Gastroesophageal sphincter (tissue), 4 donors: ENCODE data around the gene SPEM2. TPM values are rescaled to one million over a fixed set of nuclear protein-coding genes. Genes with fewer than 3 reads are reported as not detected.

ENCODE experiments used
- ATAC-seq: fragments of 150-250 bp; one replicate; pipeline ENCODE4 v1.9.1; 2016; ENCODE audit warnings: mild to moderate bottlenecking, moderate library complexity
- H3K27ac ChIP-seq, 4 donors: fragments of 200-600 bp; sonication (generic) in 3 of 4; 1 replicate in 3 of 4; 2 replicates in 1 of 4; pipeline ENCODE4 v1.5.1; 2016 to 2019
- H3K27me3 ChIP-seq: fragments of 200-600 bp; sonication (generic); one replicate; pipeline ENCODE4 v1.5.1; 2019
- H3K36me3 ChIP-seq, 2 donors: fragments of 200-600 bp; sonication (generic); one replicate each; pipeline ENCODE4 v1.5.1; 2019; ENCODE audit warnings: control low read depth in 1 of 2
- H3K4me1 ChIP-seq, 3 donors: fragments of 200-600 bp; sonication (generic); 1 replicate in 2 of 3; 2 replicates in 1 of 3; pipeline ENCODE4 v1.5.1; 2016 to 2019; ENCODE audit warnings: control low read depth in 2 of 3
- H3K4me3 ChIP-seq, 2 donors: fragments of 200-600 bp; sonication (generic); one replicate each; pipeline ENCODE4 v1.5.1; 2019; ENCODE audit warnings: mild to moderate bottlenecking in 1 of 2, moderate library complexity in 1 of 2
- H3K9me3 ChIP-seq, 3 donors: fragments of 200-600 bp; sonication (generic); one replicate each; pipeline ENCODE4 v1.5.1; 2017 to 2019; ENCODE audit warnings: control low read depth in 2 of 3
- EP300 ChIP-seq: sonication (generic); formaldehyde crosslinking; IDR thresholded peaks from one replicate; pipeline ENCODE4 v1.6.1; 2017; ENCODE audit warnings: antibody characterized with exemption, mild to moderate bottlenecking
- POLR2A ChIP-seq, 2 donors: fragments of 450-650 bp; IDR thresholded peaks; one replicate each; pipeline ENCODE4 v1.6.1; 2017; ENCODE audit warnings: antibody characterized with exemption in 2 of 2, mild to moderate bottlenecking in 2 of 2, moderate library complexity in 1 of 2
- POLR2AphosphoS5 ChIP-seq: sonication (generic); formaldehyde crosslinking; IDR thresholded peaks from one replicate; pipeline ENCODE4 v1.6.1; 2017; ENCODE audit warnings: antibody characterized with exemption
- whole genome bisulfite sequencing, 2 donors: methylation state at CpG; one replicate each; pipeline ENCODE4 v1.1.5; 2018; ENCODE audit warnings: low coverage in 1 of 2; 5-methylcytosine and 5-hydroxymethylcytosine counted together
- total RNA-seq, 4 donors: library from RNA; depleted of rRNA; stranded (reverse); fragments of >200 nt; gene quantifications; one replicate each; pipeline ENCODE4 v1.1.0, GENCODE V29; 2016
- TF ChIP-seq, protein P1 (sequence below), 4 experiments: fragments of 200-600 bp in 2 of 4; fragments of 450-650 bp in 2 of 4; sonication (generic) in 1 of 4; IDR thresholded peaks; one replicate each; pipeline ENCODE4 v1.5.1; 2017 to 2019; ENCODE audit warnings: antibody characterized with exemption in 4 of 4, mild to moderate bottlenecking in 2 of 4, moderate library complexity in 2 of 4

The SPEM2 gene
- total RNA-seq, 4 donors from 2014 or later = not detected

DNA sequence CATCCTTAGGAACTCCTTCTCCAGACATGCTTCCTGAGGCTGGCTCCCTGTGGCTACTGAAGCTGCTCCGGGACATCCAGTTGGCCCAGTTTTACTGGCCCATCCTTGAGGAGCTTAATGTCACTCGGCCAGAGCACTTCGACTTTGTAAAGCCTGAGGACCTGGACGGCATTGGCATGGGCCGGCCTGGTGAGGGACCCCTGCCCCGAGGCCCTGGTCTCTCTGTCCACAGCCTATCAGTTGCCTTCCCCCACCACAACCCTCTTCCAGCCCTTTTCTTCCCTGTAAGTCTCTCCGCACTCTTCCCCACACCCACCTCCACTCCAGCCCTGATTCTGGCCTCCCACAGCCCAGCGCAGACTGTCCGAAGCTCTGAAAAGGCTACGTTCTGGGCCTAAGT is 42.5 kb upstream of the SPEM2 start:
- no peak for TF ChIP-seq POLR2AphosphoS5
- TF ChIP-seq, protein P1, sequence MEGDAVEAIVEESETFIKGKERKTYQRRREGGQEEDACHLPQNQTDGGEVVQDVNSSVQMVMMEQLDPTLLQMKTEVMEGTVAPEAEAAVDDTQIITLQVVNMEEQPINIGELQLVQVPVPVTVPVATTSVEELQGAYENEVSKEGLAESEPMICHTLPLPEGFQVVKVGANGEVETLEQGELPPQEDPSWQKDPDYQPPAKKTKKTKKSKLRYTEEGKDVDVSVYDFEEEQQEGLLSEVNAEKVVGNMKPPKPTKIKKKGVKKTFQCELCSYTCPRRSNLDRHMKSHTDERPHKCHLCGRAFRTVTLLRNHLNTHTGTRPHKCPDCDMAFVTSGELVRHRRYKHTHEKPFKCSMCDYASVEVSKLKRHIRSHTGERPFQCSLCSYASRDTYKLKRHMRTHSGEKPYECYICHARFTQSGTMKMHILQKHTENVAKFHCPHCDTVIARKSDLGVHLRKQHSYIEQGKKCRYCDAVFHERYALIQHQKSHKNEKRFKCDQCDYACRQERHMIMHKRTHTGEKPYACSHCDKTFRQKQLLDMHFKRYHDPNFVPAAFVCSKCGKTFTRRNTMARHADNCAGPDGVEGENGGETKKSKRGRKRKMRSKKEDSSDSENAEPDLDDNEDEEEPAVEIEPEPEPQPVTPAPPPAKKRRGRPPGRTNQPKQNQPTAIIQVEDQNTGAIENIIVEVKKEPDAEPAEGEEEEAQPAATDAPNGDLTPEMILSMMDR (IDR thresholded peaks at IDR 0.05) = no peak
- TF ChIP-seq EP300 = no peak
- no peak for TF ChIP-seq POLR2A (IDR thresholded peaks at IDR 0.05)
- WGBS, 2 donors = 90 to 100% methylated on average over 3 to 7 of the region's 10 CpGs

DNA sequence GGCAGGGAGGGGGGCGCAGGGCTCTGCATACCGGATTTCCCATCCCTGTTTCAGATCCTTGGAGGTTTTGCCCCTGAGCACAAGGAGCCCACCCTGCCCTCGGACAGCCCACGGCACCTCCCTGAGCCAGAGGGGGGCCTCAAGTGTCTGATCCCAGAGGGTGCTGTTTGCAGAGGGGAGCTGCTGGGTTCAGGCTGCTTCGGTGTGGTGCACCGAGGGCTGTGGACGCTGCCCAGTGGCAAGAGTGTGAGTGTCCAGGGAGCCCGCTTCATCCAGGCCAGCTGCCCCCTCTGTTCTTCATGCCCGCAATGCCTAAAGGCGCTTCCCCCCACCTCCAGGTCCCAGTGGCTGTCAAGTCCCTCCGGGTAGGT is 42.1 kb upstream of the SPEM2 start:
- WGBS, 2 donors = no CpG with 5 or more reads among the region's 11 CpGs
- Histone ChIP-seq H3K9me3 (no peaks in the 10 kb centered on the region), H3K27ac (peak overlapping the region in 2 of 4 donors; percentile 63 to 73), H3K4me3 (peak overlapping the region in 1 of 2 donors; percentile 51), H3K27me3 (no peaks in the 10 kb centered on the region), H3K36me3 (peaks cover 0 to 22% of the 10 kb centered on the region in 2 donors), H3K4me1 (peaks cover 0 to 43% (median 21%) of the 10 kb centered on the region in 3 donors)
- no peak for ATAC-seq
- TF ChIP-seq, protein P1 (IDR thresholded peaks at IDR 0.05) = no peak
- TF ChIP-seq POLR2A (IDR thresholded peaks at IDR 0.05) = no peak
- TF ChIP-seq POLR2AphosphoS5 = no peak

More for the DNA sequence above, 42.5 kb upstream of the SPEM2 start:
- peaks cover 0 to 17% of the 10 kb centered on the region in 2 donors for H3K36me3 ChIP-seq
- H3K4me3 ChIP-seq = no peak overlapping the region
- H3K27me3 ChIP-seq = no peaks in the 10 kb centered on the region
- ATAC-seq = no peak
- no peak overlapping the region for H3K27ac ChIP-seq
- no peaks in the 10 kb centered on the region for H3K9me3 ChIP-seq
- H3K4me1 ChIP-seq = peaks cover 0 to 43% (median 21%) of the 10 kb centered on the region in 3 donors

DNA sequence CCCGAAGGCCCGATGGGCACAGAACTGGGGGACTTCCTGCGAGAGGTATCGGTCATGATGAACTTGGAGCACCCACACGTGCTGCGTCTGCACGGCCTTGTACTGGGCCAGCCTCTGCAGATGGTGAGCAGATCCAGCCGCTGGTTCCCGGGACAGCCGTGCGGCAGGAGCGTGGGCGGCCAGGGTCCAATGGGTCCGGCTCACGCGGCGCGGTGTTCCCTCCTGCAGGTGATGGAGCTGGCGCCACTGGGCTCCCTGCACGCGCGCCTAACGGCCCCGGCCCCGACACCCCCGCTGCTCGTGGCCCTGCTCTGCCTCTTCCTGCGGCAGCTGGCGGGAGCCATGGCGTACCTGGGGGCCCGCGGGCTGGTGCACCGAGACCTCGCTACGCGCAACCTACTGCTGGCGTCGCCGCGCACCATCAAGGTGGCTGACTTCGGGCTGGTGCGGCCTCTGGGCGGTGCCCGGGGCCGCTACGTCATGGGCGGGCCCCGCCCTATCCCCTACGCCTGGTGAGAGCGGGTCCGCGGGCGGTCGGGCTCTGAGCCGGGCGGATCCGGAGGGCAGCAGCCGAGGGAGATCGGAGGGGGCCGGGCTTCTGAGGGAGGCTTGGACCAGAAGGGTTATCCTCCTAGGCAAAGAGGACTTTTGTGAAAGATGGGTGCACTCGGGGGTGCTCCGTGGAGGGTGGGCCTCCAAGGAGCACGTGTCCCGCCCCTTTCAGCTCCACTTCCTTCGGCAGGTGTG is 41.5 kb upstream of the SPEM2 start:
- peak; percentile 74 for ATAC-seq
- no peaks in the 10 kb centered on the region for H3K27me3 ChIP-seq

DNA sequence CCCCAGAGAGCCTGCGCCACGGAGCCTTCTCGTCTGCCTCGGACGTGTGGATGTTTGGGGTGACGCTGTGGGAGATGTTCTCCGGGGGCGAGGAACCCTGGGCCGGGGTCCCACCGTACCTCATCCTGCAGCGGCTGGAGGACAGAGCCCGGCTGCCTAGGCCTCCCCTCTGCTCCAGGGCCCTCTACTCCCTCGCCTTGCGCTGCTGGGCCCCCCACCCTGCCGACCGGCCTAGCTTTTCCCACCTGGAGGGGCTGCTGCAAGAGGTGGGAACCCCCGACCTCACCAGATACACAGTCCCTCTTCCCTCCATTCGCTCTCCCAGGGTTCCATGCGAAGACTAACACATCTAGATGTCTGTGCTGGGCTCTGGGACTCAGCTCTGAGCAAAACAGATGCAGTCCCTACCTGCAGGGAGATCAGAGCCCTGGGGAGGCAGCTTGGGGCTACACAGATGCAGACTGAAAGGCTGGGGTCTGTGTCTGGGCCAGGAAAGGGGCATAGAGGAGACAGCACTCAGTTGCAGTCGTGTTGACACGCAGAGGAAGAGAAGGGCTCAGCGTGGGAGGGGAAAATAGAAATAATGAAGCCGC is 40.8 kb upstream of the SPEM2 start:
- Histone ChIP-seq H3K4me1 (peaks cover 0 to 43% (median 21%) of the 10 kb centered on the region in 3 donors), H3K27ac (peak overlapping the region in 3 of 4 donors; percentile 48 to 73 (median 63)), H3K9me3 (no peaks in the 10 kb centered on the region), H3K36me3 (peaks cover 0 to 34% of the 10 kb centered on the region in 2 donors), H3K4me3 (peak overlapping the region in 1 of 2 donors; percentile 51), H3K27me3 (no peaks in the 10 kb centered on the region)
- TF ChIP-seq EP300 (no peak), POLR2A (IDR thresholded peaks at IDR 0.05) (no peak), POLR2AphosphoS5 (no peak)
- TF ChIP-seq, protein P1 (IDR thresholded peaks at IDR 0.05) = no peak
- ATAC-seq = no peak
- 82% methylated on average over 4 of the region's 23 CpGs; no CpG with 5 or more reads in 1 of the 2 donors for WGBS, 2 donors

More for the DNA sequence above, 41.5 kb upstream of the SPEM2 start:
- no CpG with 5 or more reads among the region's 65 CpGs for WGBS, 2 donors
- peak overlapping the region in 3 of 4 donors; percentile 48 to 73 (median 63) for H3K27ac ChIP-seq
- H3K4me3 ChIP-seq = peak overlapping the region; percentile 5 to 51
- peaks cover 0 to 43% (median 21%) of the 10 kb centered on the region in 3 donors for H3K4me1 ChIP-seq
- H3K36me3 ChIP-seq = peaks cover 0 to 28% of the 10 kb centered on the region in 2 donors
- H3K9me3 ChIP-seq = no peaks in the 10 kb centered on the region
- TF ChIP-seq POLR2A (IDR thresholded peaks at IDR 0.05) = no peak

DNA sequence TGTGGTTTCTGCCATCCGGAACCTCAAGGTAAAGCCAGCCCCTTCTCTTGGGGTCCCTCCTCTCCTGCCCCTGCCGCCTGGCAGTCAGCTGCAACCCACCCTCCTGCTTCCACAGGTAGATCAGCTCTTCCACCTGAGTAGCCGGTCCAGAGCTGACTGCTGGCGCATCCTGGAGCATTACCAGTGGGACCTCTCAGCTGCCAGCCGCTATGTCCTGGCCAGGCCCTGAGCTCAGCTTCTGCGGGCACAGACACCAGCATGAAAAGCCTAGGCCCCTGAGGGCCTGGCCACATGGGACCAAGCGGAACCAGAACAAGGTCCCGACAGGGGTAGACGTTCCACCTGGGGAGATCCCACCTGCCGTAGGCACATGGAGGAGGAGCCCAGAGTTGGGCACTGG is 36.6 kb upstream of the SPEM2 start:
- Histone ChIP-seq H3K4me3 (no peak overlapping the region), H3K27me3 (no peaks in the 10 kb centered on the region), H3K9me3 (no peaks in the 10 kb centered on the region), H3K4me1 (peaks cover 2 to 32% (median 15%) of the 10 kb centered on the region in 3 donors), H3K36me3 (peaks cover 0 to 64% of the 10 kb centered on the region in 2 donors), H3K27ac (no peak overlapping the region)
- WGBS, 2 donors = no CpG with 5 or more reads among the region's 10 CpGs
- ATAC-seq = no peak
- TF ChIP-seq POLR2AphosphoS5 (no peak), POLR2A (IDR thresholded peaks at IDR 0.05) (no peak), EP300 (no peak)
- TF ChIP-seq, protein P1 (IDR thresholded peaks at IDR 0.05) = no peak
